Measurements from ENCODE around the gene RTTN. TPM values are rescaled to one million over a fixed set of nuclear protein-coding genes. Genes with fewer than 3 reads are reported as not detected.

Gene RTTN
- total and polyA plus RNA-seq, 10 of the 15 experiments (the other 5 are each of a cell fraction or from before 2014, with no cell fraction given), result 9.4 to 36.6 (median 15.7) TPM

DNA sequence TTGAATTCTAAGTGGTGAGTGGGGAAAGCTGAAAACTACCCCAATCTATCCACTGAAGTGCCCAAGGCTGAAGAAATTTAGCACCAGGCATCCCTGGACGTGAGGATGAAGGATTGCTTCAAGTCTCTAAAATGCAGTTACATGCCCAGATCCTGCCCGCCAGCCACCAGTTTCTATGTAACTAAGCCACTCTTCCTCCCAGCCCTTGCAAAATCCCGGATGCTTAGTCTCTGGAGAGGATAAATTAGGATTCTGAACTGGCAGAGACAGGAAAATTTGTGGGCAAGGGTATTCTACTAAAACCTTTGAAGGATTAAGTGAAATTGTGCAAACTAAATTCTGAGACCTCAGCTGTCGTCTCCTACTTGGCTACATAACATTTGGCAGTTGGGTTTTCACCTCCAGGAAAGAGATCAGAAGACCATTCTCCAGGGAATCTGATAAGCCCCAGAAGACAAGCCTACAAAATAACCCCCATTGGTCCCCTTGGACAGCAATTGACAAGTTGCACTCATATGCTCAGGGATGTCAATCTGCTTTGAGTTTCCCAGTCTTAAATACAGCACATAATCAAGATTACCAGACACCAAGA lies 163.9 kb downstream of the RTTN start (continued):
- TF ChIP-seq, protein P1, sequence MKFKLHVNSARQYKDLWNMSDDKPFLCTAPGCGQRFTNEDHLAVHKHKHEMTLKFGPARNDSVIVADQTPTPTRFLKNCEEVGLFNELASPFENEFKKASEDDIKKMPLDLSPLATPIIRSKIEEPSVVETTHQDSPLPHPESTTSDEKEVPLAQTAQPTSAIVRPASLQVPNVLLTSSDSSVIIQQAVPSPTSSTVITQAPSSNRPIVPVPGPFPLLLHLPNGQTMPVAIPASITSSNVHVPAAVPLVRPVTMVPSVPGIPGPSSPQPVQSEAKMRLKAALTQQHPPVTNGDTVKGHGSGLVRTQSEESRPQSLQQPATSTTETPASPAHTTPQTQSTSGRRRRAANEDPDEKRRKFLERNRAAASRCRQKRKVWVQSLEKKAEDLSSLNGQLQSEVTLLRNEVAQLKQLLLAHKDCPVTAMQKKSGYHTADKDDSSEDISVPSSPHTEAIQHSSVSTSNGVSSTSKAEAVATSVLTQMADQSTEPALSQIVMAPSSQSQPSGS (IDR thresholded peaks at IDR 0.05; ENCODE audit: low read length), result no peak
- TF ChIP-seq YBX1 (IDR thresholded peaks at IDR 0.05), result no peak
- no peak for TF ChIP-seq YY1 (IDR thresholded peaks at IDR 0.05; ENCODE audit: low read depth, low read length)
- no peak for TF ChIP-seq SREBF2 (IDR thresholded peaks at IDR 0.05; ENCODE audit: low read length)
- TF ChIP-seq, protein P2, sequence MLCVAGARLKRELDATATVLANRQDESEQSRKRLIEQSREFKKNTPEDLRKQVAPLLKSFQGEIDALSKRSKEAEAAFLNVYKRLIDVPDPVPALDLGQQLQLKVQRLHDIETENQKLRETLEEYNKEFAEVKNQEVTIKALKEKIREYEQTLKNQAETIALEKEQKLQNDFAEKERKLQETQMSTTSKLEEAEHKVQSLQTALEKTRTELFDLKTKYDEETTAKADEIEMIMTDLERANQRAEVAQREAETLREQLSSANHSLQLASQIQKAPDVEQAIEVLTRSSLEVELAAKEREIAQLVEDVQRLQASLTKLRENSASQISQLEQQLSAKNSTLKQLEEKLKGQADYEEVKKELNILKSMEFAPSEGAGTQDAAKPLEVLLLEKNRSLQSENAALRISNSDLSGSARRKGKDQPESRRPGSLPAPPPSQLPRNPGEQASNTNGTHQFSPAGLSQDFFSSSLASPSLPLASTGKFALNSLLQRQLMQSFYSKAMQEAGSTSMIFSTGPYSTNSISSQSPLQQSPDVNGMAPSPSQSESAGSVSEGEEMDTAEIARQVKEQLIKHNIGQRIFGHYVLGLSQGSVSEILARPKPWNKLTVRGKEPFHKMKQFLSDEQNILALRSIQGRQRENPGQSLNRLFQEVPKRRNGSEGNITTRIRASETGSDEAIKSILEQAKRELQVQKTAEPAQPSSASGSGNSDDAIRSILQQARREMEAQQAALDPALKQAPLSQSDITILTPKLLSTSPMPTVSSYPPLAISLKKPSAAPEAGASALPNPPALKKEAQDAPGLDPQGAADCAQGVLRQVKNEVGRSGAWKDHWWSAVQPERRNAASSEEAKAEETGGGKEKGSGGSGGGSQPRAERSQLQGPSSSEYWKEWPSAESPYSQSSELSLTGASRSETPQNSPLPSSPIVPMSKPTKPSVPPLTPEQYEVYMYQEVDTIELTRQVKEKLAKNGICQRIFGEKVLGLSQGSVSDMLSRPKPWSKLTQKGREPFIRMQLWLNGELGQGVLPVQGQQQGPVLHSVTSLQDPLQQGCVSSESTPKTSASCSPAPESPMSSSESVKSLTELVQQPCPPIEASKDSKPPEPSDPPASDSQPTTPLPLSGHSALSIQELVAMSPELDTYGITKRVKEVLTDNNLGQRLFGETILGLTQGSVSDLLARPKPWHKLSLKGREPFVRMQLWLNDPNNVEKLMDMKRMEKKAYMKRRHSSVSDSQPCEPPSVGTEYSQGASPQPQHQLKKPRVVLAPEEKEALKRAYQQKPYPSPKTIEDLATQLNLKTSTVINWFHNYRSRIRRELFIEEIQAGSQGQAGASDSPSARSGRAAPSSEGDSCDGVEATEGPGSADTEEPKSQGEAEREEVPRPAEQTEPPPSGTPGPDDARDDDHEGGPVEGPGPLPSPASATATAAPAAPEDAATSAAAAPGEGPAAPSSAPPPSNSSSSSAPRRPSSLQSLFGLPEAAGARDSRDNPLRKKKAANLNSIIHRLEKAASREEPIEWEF (IDR thresholded peaks at IDR 0.05; ENCODE audit: insufficient replicate concordance, low read depth, low read length), result no peak

DNA sequence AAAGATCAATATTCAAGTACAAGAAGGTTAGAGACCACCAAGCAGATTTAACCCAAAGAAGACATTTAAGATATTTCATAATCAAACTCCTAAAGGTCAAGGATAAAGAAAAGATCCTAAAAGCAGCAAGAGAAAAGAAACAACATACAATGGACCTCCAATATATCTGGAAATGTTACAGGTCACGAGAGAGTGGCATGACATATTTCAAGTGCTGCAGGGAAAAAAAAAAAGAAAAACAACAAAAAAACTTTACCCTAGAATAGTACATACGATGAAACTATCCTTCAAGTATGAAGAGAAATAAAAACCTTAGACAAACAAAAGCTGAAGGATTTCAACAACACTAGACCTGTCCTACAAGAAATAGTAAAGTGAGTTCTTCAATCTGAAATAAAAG lies 166.3 kb downstream of the RTTN start:
- WGBS (ENCODE audit: insufficient coverage, insufficient replicate concordance, low lambda C conversion rate, missing lambda C conversion rate), result 69% methylated on average over 2 of the region's 2 CpGs
- RAD21 ChIA-PET (ENCODE audit: unreplicated experiment), result no interaction called here
- no peak for TF ChIP-seq SMAD1 (IDR thresholded peaks at IDR 0.05; ENCODE audit: low read depth, partially characterized antibody)
- TF ChIP-seq POLR2A (IDR thresholded peaks at IDR 0.05; ENCODE audit: low read depth, low read length), result no peak
- TF ChIP-seq, protein P3, sequence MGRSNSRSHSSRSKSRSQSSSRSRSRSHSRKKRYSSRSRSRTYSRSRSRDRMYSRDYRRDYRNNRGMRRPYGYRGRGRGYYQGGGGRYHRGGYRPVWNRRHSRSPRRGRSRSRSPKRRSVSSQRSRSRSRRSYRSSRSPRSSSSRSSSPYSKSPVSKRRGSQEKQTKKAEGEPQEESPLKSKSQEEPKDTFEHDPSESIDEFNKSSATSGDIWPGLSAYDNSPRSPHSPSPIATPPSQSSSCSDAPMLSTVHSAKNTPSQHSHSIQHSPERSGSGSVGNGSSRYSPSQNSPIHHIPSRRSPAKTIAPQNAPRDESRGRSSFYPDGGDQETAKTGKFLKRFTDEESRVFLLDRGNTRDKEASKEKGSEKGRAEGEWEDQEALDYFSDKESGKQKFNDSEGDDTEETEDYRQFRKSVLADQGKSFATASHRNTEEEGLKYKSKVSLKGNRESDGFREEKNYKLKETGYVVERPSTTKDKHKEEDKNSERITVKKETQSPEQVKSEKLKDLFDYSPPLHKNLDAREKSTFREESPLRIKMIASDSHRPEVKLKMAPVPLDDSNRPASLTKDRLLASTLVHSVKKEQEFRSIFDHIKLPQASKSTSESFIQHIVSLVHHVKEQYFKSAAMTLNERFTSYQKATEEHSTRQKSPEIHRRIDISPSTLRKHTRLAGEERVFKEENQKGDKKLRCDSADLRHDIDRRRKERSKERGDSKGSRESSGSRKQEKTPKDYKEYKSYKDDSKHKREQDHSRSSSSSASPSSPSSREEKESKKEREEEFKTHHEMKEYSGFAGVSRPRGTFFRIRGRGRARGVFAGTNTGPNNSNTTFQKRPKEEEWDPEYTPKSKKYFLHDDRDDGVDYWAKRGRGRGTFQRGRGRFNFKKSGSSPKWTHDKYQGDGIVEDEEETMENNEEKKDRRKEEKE (IDR thresholded peaks at IDR 0.05), result no peak
- no peak for TF ChIP-seq KAT2A (conservative IDR thresholded peaks at IDR 0.05; ENCODE audit: control insufficient read depth, low read depth, low read length)
- no peak for TF ChIP-seq YBX1 (IDR thresholded peaks at IDR 0.05)
- TF ChIP-seq BCL11A (IDR thresholded peaks at IDR 0.05; ENCODE audit: low read depth, low read length), result no peak
- TF ChIP-seq BHLHE40 (IDR thresholded peaks at IDR 0.05; ENCODE audit: borderline replicate concordance in 1 of 2, low read depth in 2 of 2, low read length in 1 of 2), result no peak
- TF ChIP-seq ETV6 (conservative IDR thresholded peaks at IDR 0.05 in 1 of 2, IDR thresholded peaks at IDR 0.05 in 1 of 2; ENCODE audit: borderline replicate concordance in 1 of 2, low read depth in 1 of 2), result no peak
- no peak for TF ChIP-seq FOXM1 (IDR thresholded peaks at IDR 0.05; ENCODE audit: low read depth, low read length)

More for the DNA sequence above, 166.3 kb downstream of the RTTN start:
- DNase-seq (ENCODE audit: low read depth, low spot score) (no peak), ATAC-seq (no peak), FAIRE-seq (no peak)
- in situ Hi-C loops (cut with MboI), result no loop called here
- no TSS peak for BruUV-seq (replicated peaks)
- no peak overlapping the region for H3K4me3 ChIP-seq
- H3K27ac ChIP-seq (ENCODE audit: control insufficient read depth, insufficient read depth), result no peak overlapping the region
- H3K4me1 ChIP-seq (ENCODE audit: control insufficient read depth, insufficient read depth, low read length), result peaks cover 21% of the 10 kb centered on the region
- no peaks in the 10 kb centered on the region for H4K20me1 ChIP-seq (ENCODE audit: control insufficient read depth, insufficient read depth)
- H3K9me3 ChIP-seq (replicated peaks; ENCODE audit: control insufficient read depth, insufficient read depth, low read length), result no peaks in the 10 kb centered on the region; the same call in 1 of the 3 replicates
- CTCF ChIA-PET, result interaction anchor here (1.0 kb wide), 1 partner anchor 19 kb away, joined by 3 read pairs; no protein-coding TSS in a partner anchor
- no peak overlapping the region for H3K4me2 ChIP-seq (ENCODE audit: control insufficient read depth, insufficient read depth)
- no peaks in the 10 kb centered on the region for H3K27me3 ChIP-seq (replicated peaks in 1 of 2; ENCODE audit: control insufficient read depth in 2 of 2, insufficient read depth in 2 of 2, low read length in 1 of 2)
- POLR2A ChIA-PET, result no interaction called here
- no peak overlapping the region for H3K9ac ChIP-seq (ENCODE audit: control insufficient read depth, insufficient read depth, low read length)
- H2AFZ ChIP-seq (ENCODE audit: control insufficient read depth, low read depth, low read length), result no peak overlapping the region
- H3K79me2 ChIP-seq (ENCODE audit: control insufficient read depth, insufficient read depth, low read length), result no peaks in the 10 kb centered on the region
- intact Hi-C loops (cut with micrococcal nuclease; ENCODE audit: unreplicated experiment), result loop anchor here (5.0 kb wide), 1 partner anchor 92 kb away; the partner anchor contains the start of gene CD226
- H3K36me3 ChIP-seq (ENCODE audit: control insufficient read depth in 2 of 2, insufficient read depth in 2 of 2, low read length in 1 of 2), result peaks cover 0 to 7% of the 10 kb centered on the region in 2 experiments; a peak in 1 of 4 replicates
- SMC1A ChIA-PET (ENCODE audit: uncharacterized antibody, unreplicated experiment), result interaction anchor here (1.2 to 1.3 kb wide), 2 partner anchors 46 to 394 kb away, joined by 3 read pairs; no protein-coding TSS in a partner anchor
